SK-N-SH (cell line): ENCODE data around the gene SLC10A6. TPM values are rescaled to one million over a fixed set of nuclear protein-coding genes. Genes with fewer than 3 reads are reported as not detected.

Source experiments
- CTCF ChIA-PET: fragments of 300-600, 350-600 bp; formaldehyde crosslinking; extraction: SDS; loops from one replicate; lab custom pipeline; 2021; lab: Yijun Ruan, JAX
- POLR2A ChIA-PET: fragments of 350-600 bp; sonication (Branson Sonifier 250); formaldehyde crosslinking; extraction: SDS; loops from one replicate; lab custom pipeline; 2020; ENCODE audit warnings: antibody characterized with exemption, inconsistent platforms; lab: Yijun Ruan, JAX
- DNase-seq: peaks from one replicate; pipeline ENCODE4 v3.0.0; 2012
- H2AFZ ChIP-seq: fragments of 200-600 bp; sonication (generic); 2 replicates; pipeline ENCODE4 v1.8.1; 2016; ENCODE audit warnings: antibody characterized with exemption, mild to moderate bottlenecking, low read depth
- H3F3A ChIP-seq: fragments of 200-600 bp; sonication (generic); replicated peaks from 2 replicates; pipeline ENCODE3; 2016; ENCODE audit warnings: antibody characterized with exemption, mild to moderate bottlenecking; ENCODE audit not compliant: insufficient read depth
- H3K27ac ChIP-seq, 2 experiments: fragments of 200-500 bp in 1 of 2; fragments of 200-600 bp in 1 of 2; sonication (Bioruptor generic) in 1 of 2; sonication (generic), shearing (Covaris generic) in 1 of 2; 2 replicates each; pipeline versions ENCODE4 v1.5.1 to v1.6.1; 2014 to 2016; ENCODE audit warnings: low read depth in 2 of 2, inconsistent platforms in 1 of 2, low read length in 1 of 2, mild to moderate bottlenecking in 1 of 2, mixed read lengths in 1 of 2
- H3K27me3 ChIP-seq: fragments of 200-600 bp; sonication (generic), shearing (Covaris generic); 2 replicates; pipeline ENCODE4 v1.6.1; 2016; ENCODE audit warnings: mixed run types; ENCODE audit not compliant: insufficient read depth
- H3K36me3 ChIP-seq, 2 experiments: fragments of 200-500 bp in 1 of 2; fragments of 200-600 bp in 1 of 2; sonication (Bioruptor generic) in 1 of 2; sonication (generic) in 1 of 2; replicated peaks in 1 of 2; 2 replicates each; pipeline versions ENCODE3 to v1.5.1; 2014 to 2016; ENCODE audit warnings: low read length in 1 of 2, mild to moderate bottlenecking in 1 of 2; ENCODE audit not compliant: insufficient read depth in 2 of 2, control insufficient read depth in 1 of 2
- H3K4me1 ChIP-seq, 2 experiments: fragments of 200-500 bp in 1 of 2; fragments of 200-600 bp in 1 of 2; sonication (Bioruptor generic) in 1 of 2; sonication (generic), shearing (Covaris generic) in 1 of 2; 2 replicates each; pipeline versions ENCODE4 v1.5.1 to v1.6.1; 2014 to 2016; ENCODE audit warnings: low read depth in 1 of 2, low read length in 1 of 2, mixed run types in 1 of 2; ENCODE audit not compliant: insufficient read depth in 2 of 2, control insufficient read depth in 1 of 2
- H3K4me2 ChIP-seq: fragments of 200-600 bp; sonication (generic), shearing (Covaris generic); 2 replicates; pipeline ENCODE4 v1.6.1; 2017; ENCODE audit warnings: mixed run types
- H3K4me3 ChIP-seq, 2 experiments: fragments of 200-500 bp in 1 of 2; fragments of 200-600 bp in 1 of 2; sonication (Bioruptor generic) in 1 of 2; sonication (generic), shearing (Covaris generic) in 1 of 2; 2 replicates each; pipeline versions ENCODE4 v1.5.1 to v1.8.1; 2014 to 2016; ENCODE audit warnings: low read depth in 2 of 2, inconsistent platforms in 1 of 2, low read length in 1 of 2, mild to moderate bottlenecking in 1 of 2, mixed read lengths in 1 of 2, moderate library complexity in 1 of 2
- H3K79me2 ChIP-seq: fragments of 200-600 bp; sonication (generic); 2 replicates; pipeline ENCODE4 v1.8.1; 2017; ENCODE audit warnings: mild to moderate bottlenecking; ENCODE audit not compliant: insufficient read depth
- H3K9ac ChIP-seq: fragments of 200-600 bp; sonication (generic); 2 replicates; pipeline ENCODE4 v1.6.1; 2017; ENCODE audit warnings: mixed run types
- H3K9me2 ChIP-seq: fragments of 200-600 bp; sonication (generic); 2 replicates; pipeline ENCODE4 v1.6.1; 2017; ENCODE audit warnings: mixed run types
- H3K9me3 ChIP-seq: fragments of 200-600 bp; sonication (generic); 2 replicates; pipeline ENCODE4 v1.6.1; 2017; ENCODE audit warnings: mixed run types, mild to moderate bottlenecking, moderate library complexity
- H4K20me1 ChIP-seq: fragments of 200-600 bp; sonication (generic); 2 replicates; pipeline ENCODE4 v1.6.1; 2017; ENCODE audit warnings: mild to moderate bottlenecking, mixed run types; ENCODE audit not compliant: insufficient read depth
- CHD2 ChIP-seq: fragments of 150-350 bp; IDR thresholded peaks from 2 replicates; pipeline ENCODE4 v1.6.1; 2018; ENCODE audit warnings: low read length; ENCODE audit not compliant: partially characterized antibody
- CTCF ChIP-seq: fragments of 200-600 bp; sonication (generic); IDR thresholded peaks from 2 replicates; pipeline ENCODE4 v1.6.1; 2017; ENCODE audit warnings: antibody characterized with exemption, mild to moderate bottlenecking, moderate library complexity
- ELF1 ChIP-seq: IDR thresholded peaks from 2 replicates; pipeline ENCODE4 v1.4.0; 2012
- EZH2phosphoT487 ChIP-seq: fragments of 200-600 bp; sonication (generic); IDR thresholded peaks from 2 replicates; pipeline ENCODE4 v1.6.1; 2017; ENCODE audit warnings: low read depth, mixed run types, mild to moderate bottlenecking, antibody characterized with exemption, moderate library complexity, borderline replicate concordance
- FOXJ3 ChIP-seq: sonication (generic); formaldehyde crosslinking; IDR thresholded peaks from 2 replicates; pipeline ENCODE4 v1.5.1; 2020; ENCODE audit warnings: mild to moderate bottlenecking, missing genetic modification reagents
- FOXM1 ChIP-seq: IDR thresholded peaks from 2 replicates; pipeline ENCODE4 v1.4.0; 2012; ENCODE audit warnings: low read depth, mild to moderate bottlenecking
- GATA2 ChIP-seq: sonication (generic); formaldehyde crosslinking; IDR thresholded peaks from 2 replicates; pipeline ENCODE4 v1.5.0; 2020; ENCODE audit warnings: mild to moderate bottlenecking, missing genetic modification reagents
- MAX ChIP-seq: IDR thresholded peaks from 2 replicates; pipeline ENCODE4 v1.4.0; 2012; ENCODE audit warnings: low read depth
- MXI1 ChIP-seq: IDR thresholded peaks from 2 replicates; pipeline ENCODE4 v1.6.1; 2012; ENCODE audit warnings: mild to moderate bottlenecking, low read depth, low read length, improper control_type of control experiment
- NFIC ChIP-seq: IDR thresholded peaks from 2 replicates; pipeline ENCODE4 v1.4.0; 2012; ENCODE audit warnings: borderline replicate concordance
- POLR2AphosphoS5 ChIP-seq: IDR thresholded peaks from 2 replicates; pipeline ENCODE4 v1.6.1; 2012; ENCODE audit warnings: low read depth, low read length
- RCOR1 ChIP-seq: fragments of 150-350 bp; IDR thresholded peaks from 2 replicates; pipeline ENCODE4 v1.6.1; 2017; ENCODE audit warnings: antibody characterized with exemption, low read length
- SIN3A ChIP-seq: IDR thresholded peaks from 2 replicates; pipeline ENCODE4 v1.6.1; 2012; ENCODE audit warnings: low read depth, mild to moderate bottlenecking, low read length, moderate library complexity, borderline replicate concordance
- SMC3 ChIP-seq: IDR thresholded peaks from 2 replicates; pipeline ENCODE4 v1.6.1; 2012; ENCODE audit warnings: low read depth, low read length, improper control_type of control experiment
- TAF1 ChIP-seq: IDR thresholded peaks from 2 replicates; pipeline ENCODE4 v1.6.1; 2012; ENCODE audit warnings: low read depth, mild to moderate bottlenecking, low read length, moderate library complexity, borderline replicate concordance
- TCF12 ChIP-seq: IDR thresholded peaks from 2 replicates; pipeline ENCODE4 v1.4.0; 2012
- TEAD4 ChIP-seq: IDR thresholded peaks from 2 replicates; pipeline ENCODE4 v1.4.0; 2012; ENCODE audit warnings: mild to moderate bottlenecking, borderline replicate concordance; ENCODE audit not compliant: insufficient read depth
- USF1 ChIP-seq: IDR thresholded peaks from 2 replicates; pipeline ENCODE4 v1.4.0; 2012; ENCODE audit warnings: low read depth, borderline replicate concordance
- USF2 ChIP-seq: fragments of 150-350 bp; IDR thresholded peaks from 2 replicates; pipeline ENCODE4 v1.6.1; 2017; ENCODE audit warnings: antibody characterized with exemption, low read length, low read depth, borderline replicate concordance
- YY1 ChIP-seq: IDR thresholded peaks from 2 replicates; pipeline ENCODE4 v1.4.0; 2012; ENCODE audit warnings: low read depth, mild to moderate bottlenecking
- ZBTB33 ChIP-seq: IDR thresholded peaks from 2 replicates; pipeline ENCODE4 v1.4.0; 2012; ENCODE audit warnings: low read depth, borderline replicate concordance
- WGBS: methylation state at CpG from one replicate; pipeline ENCODE4 v1.1.6; 2017; ENCODE audit warnings: low lambda C conversion rate; 5-methylcytosine and 5-hydroxymethylcytosine counted together
- polyA plus RNA-seq, 3 experiments: library from polyadenylated mRNA; depleted of rRNA; stranded (reverse); fragments of >200 nt; gene quantifications; 2 replicates each; pipeline ENCODE4 v1.2.3, GENCODE V29; 2012

SLC10A6 gene
- polyA plus RNA-seq, 1 of the 3 experiments (the other 2 are of a cell fraction): not detected

GRCh38 chr4:86822136-86822535, 27.0 kb downstream of the SLC10A6 start (continued):
- TF ChIP-seq SIN3A: no peak
- TF ChIP-seq NFIC: no peak
- TF ChIP-seq MAX: no peak

- Histone ChIP-seq H2AFZ (no peak overlapping the region), H3K4me3 (no peak overlapping the region), H3F3A (no peaks in the 10 kb centered on the region), H3K27me3 (no peaks in the 10 kb centered on the region), H3K9me2 (no peaks in the 10 kb centered on the region), H3K79me2 (no peaks in the 10 kb centered on the region), H3K4me1 (peaks cover 0 to 2% of the 10 kb centered on the region in 2 experiments; a peak in 1 of 4 replicates)
- ChIA-PET CTCF (no interaction called here), POLR2A (no interaction called here)
- TF ChIP-seq CHD2 (no peak), TCF12 (no peak), TAF1 (no peak), NFIC (no peak), GATA2 (no peak), TEAD4 (no peak), SMC3 (no peak)
- TF ChIP-seq, all 33 proteins: peak for 0
- H4K20me1 ChIP-seq: no peaks in the 10 kb centered on the region
- no peak overlapping the region for H3K27ac ChIP-seq
- WGBS: 39% methylated on average over 1 of the region's 1 CpG
- peaks cover 0 to 2% of the 10 kb centered on the region in 2 experiments for H3K36me3 ChIP-seq
- DNase-seq: no peak
- no peaks in the 10 kb centered on the region for H3K9me3 ChIP-seq
- H3K9ac ChIP-seq: no peak overlapping the region
- H3K4me2 ChIP-seq: no peak overlapping the region
These were observed 28.0 kb downstream of the SLC10A6 start for GRCh38 chr4:86821151-86821550.

- no peak overlapping the region for H3K4me3 ChIP-seq
- no peaks in the 10 kb centered on the region for H3K79me2 ChIP-seq
- H4K20me1 ChIP-seq: no peaks in the 10 kb centered on the region
- DNase-seq: no peak
- H2AFZ ChIP-seq: no peak overlapping the region
- no peaks in the 10 kb centered on the region for H3K9me3 ChIP-seq
- POLR2A ChIA-PET: no interaction called here
- H3F3A ChIP-seq: no peaks in the 10 kb centered on the region
- H3K9ac ChIP-seq: no peak overlapping the region
- H3K4me2 ChIP-seq: no peak overlapping the region
- no peaks in the 10 kb centered on the region for H3K9me2 ChIP-seq
- CTCF ChIA-PET: no interaction called here
- peaks cover 13 to 17% of the 10 kb centered on the region in 2 experiments for H3K36me3 ChIP-seq
- H3K4me1 ChIP-seq: peaks cover 0 to 2% of the 10 kb centered on the region in 2 experiments; a peak in 1 of 4 replicates
- 94% methylated on average over 7 of the region's 7 CpGs for WGBS
- no peaks in the 10 kb centered on the region for H3K27me3 ChIP-seq
- no peak overlapping the region for H3K27ac ChIP-seq
- TF ChIP-seq SIN3A (no peak), ELF1 (no peak), EZH2phosphoT487 (no peak), MAX (no peak), YY1 (no peak), ZBTB33 (no peak), FOXJ3 (CRISPR knock-in tag) (no peak), FOXM1 (no peak), USF2 (no peak), CTCF (no peak), POLR2AphosphoS5 (no peak), USF1 (no peak), MXI1 (no peak), RCOR1 (no peak), SMC3 (no peak)
These were observed 29.6 kb downstream of the SLC10A6 start for GRCh38 chr4:86819561-86819960.
